Measurements from ENCODE around the gene ZNF75A.

The ZNF75A gene

DNA sequence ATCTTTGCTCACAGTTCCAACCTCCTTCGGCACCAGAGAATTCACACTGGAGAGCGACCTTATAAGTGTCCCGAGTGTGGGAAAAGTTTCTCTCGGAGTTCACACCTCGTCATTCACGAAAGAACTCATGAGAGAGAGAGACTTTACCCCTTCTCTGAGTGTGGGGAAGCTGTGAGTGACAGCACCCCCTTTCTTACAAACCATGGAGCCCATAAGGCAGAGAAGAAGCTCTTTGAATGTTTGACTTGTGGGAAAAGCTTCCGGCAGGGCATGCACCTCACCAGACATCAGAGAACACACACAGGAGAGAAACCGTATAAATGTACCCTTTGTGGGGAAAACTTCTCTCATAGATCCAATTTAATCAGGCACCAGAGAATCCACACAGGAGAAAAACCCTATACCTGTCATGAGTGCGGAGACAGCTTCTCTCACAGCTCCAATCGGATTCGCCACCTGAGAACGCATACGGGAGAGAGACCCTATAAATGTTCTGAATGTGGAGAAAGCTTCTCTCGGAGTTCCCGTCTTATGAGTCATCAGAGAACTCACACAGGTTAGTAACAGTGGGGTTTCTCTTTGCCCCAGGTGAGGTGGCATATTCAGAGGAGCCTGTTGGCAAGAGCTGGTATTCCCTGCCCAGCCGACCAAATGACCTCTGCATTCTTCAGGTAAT is 15.2 kb upstream of the ZNF75A start:
- DNase-seq, result no peak

DNA sequence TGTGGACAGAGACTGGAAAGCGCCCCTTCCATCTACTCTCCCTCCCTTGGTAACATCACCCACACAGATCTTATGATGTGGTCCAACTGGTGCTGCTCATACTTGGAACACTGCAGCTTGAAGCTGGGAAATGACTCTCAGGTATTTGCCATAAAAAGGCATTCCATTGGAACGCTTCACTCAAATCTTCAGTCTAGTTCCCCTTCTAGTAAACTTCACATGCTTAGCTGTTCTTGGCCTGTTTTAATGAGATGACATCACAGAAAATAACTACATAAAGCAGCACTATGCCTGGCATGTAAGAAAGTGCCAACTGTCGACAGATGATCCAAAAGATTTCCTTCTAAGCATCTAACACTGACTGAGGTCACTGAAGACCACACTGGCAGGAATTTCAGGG is 12.7 kb upstream of the ZNF75A start:
- no peak for DNase-seq

DNA sequence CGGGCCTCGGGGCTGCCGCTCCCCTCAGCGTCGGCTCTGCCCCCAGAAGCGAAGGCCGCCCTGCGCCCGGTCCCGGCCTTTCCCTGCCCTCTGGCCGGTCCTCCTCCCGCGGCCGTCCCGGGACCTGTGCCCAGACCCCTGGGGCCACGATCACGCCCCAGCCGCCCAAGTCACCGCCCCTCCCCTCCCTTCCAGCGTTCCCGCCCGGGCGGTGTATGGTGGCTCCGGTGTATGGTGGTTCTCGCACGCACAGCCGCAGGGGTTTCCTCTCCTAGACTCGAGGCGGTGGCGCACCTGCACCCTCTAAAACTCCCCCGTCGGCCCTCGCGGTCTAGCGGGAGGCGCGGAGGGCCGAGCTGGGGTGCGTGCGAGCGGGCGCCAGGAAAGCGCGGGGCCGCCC is 10.1 kb upstream of the ZNF75A start:
- DNase-seq, result no peak

DNA sequence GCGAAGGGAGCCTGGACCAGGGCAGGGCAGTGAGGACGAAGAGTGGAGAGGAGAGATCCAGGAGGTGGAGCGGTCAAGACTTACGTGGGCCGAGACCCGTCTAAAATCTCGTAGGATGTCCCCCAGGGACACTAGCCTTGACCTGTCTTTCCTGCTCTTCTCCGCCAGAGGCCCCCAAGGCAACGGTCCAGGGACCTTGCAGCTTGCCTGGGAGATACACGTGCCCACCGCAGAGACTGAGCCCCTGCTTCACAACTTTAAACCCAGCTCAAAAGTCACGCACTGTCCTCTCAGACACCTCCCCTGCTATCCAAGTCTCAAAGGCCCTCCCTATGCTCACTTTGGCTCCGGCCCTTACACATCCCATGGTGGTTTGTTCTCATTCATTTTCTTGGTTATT is 9.5 kb upstream of the ZNF75A start:
- DNase-seq, result no peak

DNA sequence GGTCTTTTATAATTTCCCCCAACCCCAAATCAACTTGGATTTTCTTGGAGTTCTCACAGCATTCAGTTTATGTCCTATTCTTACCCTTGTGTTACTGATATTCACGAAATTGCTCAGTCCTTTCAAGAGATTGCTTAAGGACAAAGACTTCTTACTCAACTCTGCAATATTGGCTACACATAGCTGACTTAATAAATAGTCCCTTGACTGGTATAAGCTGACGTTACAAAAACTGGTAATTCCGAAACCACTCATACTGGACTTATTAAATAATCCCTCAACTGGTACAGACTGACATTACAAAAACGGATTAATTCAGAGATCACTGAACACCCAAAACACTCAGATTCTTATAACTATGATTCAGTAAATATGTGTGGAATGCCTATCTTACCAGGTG is 927 bp upstream of the ZNF75A start:
- DNase-seq, result no peak

DNA sequence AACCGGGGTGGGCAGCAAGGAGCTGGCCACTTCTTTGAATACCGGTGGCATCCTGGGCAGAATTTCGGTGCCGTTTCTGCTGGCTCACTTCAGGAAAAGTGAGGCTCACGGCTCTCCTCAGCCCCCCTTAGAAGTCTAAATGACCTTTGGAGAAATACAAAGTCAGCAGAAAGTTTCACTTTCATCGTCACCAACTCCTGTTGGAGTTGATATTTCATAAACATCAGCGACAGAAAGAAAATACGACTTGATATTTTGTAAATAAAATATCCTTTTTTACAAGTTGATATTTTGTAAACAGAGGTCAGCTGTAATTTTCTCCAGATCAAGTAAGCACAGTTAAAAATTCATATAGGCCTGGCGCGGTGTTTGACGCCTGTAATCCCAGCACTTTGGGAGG is 781 bp downstream of the ZNF75A start:
- no peak for DNase-seq

DNA sequence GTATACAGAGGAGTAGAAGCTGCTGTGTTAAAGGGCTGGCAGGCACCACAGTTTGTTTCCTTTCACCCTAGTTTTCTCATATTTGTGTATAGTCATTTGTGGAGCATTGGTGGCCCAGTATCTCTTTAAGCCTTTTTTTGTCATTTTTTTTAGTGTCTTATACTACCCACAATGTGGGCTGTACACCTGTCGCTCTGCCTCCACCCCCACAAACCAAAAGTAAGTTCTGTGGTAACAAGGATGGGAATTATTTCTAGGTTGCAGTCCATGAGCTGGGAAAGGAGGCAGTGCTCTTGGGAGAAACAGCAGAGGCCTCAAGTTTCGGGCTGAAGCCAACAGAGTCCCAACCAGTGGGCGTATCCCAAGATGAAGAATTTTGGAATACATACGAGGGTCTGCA is 6.2 kb downstream of the ZNF75A start:
- no peak for DNase-seq

DNA sequence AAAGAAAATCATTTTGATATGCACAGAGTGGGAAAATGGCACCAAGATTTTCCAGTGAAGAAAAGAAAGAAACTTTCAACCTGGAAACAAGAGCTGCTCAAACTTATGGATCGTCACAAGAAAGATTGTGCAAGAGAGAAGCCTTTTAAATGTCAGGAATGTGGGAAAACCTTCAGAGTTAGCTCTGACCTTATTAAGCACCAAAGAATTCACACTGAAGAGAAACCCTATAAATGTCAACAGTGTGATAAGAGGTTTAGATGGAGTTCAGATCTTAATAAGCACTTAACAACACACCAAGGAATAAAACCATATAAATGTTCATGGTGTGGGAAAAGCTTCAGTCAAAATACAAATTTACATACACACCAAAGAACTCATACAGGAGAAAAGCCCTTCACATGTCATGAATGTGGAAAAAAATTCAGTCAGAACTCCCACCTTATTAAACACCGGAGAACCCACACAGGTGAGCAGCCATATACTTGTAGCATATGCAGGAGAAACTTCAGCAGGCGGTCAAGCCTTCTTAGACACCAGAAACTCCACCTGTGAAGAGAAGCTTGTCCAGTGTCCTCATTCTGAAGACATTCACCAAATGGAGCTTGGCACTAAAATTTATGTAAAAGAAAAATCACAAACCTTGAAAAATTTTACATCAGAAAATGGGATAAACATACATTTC is 12.2 kb downstream of the ZNF75A start:
- DNase-seq, result peak in 1 of 5 experiments; percentile 19

DNA sequence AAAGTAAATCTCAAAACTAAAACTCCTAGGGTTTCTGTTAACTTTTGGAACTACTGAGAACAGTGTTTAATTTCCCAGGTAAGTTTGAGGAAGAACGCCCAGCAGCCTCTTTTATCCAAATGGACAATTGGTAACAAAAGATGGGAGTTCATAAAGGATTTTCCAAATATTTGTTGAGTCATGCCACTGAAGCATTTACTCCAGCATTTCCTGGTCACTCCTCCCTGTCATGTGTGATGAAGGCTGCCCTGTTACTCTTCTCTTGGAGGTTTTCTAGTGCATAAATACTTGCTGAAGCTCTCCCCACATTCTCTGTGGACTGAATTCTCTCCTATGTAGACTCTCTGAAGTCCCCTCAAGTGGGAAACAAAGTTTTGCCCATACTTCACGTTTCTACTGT is 16.5 kb downstream of the ZNF75A start:
- DNase-seq, result no peak

DNA sequence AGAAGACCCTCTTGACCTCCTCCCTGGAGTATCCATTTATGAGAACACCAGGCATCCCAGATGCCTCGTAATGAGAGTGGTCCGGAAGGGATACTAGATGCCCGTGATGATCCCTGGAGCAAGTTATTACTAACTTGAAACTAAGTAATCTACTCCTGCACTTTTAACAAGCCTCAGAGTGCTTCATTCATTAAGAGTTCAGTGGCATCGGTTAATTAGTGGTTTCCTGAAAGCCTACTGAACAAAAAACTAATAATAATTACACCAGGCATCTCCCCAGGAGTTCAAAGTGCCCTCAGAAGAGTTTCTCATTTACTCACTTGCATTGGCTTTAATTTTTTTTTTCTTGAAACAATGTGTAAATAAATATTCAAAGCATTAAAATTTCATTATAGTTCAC is 22.2 kb downstream of the ZNF75A start:
- no peak for DNase-seq

DNA sequence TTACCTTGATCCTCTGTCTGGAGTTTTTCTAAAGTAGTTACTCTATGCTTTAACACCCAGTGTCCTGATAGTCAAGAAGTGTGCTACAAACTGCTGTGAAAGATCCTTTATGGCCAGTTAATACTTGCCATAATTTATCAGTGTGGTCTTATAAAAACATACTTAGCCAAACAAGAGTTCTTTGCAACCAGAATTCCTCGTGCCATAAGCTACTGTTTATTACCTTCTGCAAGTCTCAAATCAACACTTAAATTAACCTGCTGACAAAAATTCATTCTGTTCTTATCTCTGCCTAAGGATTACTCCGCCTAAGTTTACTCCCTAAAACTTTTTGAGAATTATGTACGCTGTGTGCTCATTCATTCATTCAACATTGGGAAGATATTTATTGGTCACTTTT is 22.8 kb downstream of the ZNF75A start:
- DNase-seq, result no peak

DNA sequence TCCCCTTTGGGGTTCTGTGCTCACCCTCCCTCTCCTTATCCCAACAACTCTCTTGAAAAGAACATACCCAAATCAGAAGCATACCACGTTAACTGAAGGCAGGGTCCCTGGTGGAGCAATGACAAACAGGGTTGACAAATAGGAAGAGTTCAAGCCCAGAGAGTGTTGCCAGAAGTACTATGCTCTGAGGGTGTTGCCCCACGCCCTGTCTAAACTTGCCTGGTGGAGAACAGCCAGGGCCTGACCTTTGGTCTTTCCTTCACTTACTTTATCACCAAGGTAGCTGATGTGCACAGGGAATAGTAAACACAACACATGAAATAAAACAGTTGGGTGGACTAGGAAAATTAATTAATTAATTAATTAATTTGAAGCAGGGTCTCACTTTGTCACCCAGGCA is 23.3 kb downstream of the ZNF75A start:
- DNase-seq, result no peak

DNA sequence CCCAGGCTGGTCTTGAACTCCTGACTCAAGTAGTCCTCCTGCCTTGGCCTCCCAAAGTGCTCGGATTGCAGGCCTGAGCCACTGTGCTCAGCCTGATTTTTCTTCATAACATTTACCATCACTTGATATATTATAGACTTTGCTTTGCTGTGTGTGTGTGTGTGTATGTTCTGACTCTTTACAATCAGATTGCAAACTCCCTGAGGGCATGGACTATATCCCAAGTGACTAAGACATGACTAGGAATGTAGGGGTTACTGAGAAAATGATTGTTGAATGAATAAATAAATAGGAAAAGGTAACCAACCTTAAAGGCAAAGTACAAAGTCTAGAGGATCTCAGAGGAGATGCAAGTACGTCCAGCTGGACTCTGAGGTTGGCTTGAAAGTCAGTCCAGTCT is 40.7 kb downstream of the ZNF75A start:
- DNase-seq, result no peak

DNA sequence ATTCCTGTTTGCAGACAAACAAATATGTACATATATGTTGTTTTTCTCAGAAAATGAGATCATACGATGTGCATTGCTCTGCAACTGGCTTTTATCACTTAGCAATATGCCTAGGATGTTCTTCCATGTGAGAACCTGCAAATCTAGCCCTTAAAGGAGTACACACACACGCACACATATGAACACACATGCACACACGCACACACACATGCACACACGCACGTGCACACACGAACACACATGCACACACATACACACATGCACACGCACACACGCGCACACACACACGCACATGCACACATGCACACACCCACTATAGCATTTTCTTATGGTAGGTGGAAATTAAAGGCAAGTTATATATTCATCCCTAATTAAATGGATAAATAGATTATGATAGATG is 42.3 kb downstream of the ZNF75A start:
- DNase-seq, result no peak

DNA sequence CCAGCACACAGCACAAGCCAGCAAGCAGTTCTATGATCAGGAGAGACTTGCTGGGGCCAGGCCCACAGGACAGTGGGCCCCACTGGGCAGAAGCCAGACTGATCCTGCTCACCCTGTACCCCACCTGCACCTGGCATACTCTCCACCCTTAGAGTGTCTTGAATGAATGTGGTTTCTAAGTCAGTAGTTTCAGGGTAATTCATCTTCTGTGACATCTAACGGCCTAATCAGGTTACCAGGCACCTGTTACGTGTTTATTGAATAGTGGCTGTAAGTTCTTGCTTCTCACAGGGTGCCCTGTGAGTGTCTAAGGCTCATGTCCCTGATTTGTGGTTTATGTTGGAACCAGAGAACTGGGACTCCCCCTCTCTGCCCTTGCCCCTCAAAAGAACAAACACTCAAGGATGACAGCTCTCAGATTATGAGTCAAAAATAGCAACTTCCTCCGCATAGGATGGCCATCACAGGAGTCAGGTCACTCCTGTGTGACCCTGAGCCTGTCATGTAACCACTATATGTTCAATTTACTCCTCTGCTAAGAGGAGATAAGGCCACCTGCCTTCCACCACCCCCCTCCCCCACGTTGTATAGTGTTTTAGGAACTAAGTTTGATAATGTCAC is 43.4 kb downstream of the ZNF75A start:
- DNase-seq, result no peak

DNA sequence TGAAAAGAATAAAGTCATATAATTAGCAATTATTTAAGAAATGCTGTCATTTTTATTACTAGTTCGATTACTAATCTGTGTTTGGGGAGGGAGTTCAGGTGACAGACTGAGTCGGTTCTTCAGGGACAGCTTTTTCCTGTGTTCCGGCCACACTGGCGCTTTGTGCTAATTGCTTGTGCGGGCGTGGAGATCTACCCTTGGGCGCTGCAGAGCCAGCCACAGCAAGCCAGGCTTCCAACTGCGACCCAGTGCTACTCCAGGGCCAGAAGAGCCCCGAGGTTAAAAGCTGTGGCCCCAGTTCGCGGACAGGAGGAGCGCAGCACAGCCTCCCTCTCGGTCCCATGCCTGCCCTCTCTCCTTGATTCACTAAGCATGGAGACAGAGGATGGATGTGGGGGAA is 43.9 kb downstream of the ZNF75A start:
- no peak for DNase-seq

DNA sequence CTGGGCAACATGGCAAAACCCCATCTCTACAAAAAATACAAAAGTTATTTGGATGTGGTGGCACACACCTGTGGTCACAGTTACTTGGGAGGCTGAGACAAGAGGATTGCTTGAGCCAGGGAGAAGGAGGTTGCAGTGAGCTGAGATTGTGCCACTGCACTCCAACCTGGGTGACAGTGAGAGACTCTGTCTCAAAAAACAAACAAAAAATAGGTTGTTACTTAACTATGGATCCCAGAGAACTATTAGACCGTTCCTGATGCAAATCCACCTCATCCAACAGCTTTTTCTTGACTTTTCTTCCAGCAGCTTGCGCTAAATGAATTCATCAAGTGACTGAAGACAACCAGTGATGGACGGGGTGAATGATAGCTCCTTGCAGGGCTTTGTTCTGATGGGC is 50.3 kb downstream of the ZNF75A start, which contains the start of gene OR2C1:
OR2C1 (plus strand) TSS at position 301 of the 400 bp plus-strand sequence; CDS start at position 353, 52 bp downstream.
- no peak for DNase-seq

DNA sequence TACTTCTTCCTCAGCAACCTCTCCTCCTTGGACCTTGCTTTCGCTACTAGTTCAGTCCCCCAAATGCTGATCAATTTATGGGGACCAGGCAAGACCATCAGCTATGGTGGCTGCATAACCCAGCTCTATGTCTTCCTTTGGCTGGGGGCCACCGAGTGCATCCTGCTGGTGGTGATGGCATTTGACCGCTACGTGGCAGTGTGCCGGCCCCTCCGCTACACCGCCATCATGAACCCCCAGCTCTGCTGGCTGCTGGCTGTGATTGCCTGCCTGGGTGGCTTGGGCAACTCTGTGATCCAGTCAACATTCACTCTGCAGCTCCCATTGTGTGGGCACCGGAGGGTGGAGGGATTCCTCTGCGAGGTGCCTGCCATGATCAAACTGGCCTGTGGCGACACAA is 50.8 kb downstream of the ZNF75A start:
- DNase-seq, result no peak

DNA sequence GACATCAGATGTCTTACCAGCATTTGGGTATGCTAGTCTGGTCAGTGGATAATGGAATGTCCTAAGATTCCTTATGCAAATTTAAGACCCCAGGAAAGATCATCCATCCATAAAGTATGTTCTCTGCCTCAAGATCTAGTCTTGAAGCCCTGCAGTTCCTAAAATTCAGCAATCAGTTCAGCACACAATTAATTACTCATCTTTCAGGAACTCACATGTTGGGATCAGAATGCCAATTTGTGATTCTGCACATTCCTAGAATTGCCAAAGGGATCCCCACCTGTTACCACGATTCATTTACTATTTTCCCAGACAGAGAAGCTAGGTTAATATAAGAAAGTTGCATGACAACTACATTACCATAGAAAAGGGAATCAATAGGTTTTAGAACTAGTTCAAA is 53.6 kb downstream of the ZNF75A start:
- no peak for DNase-seq

DNA sequence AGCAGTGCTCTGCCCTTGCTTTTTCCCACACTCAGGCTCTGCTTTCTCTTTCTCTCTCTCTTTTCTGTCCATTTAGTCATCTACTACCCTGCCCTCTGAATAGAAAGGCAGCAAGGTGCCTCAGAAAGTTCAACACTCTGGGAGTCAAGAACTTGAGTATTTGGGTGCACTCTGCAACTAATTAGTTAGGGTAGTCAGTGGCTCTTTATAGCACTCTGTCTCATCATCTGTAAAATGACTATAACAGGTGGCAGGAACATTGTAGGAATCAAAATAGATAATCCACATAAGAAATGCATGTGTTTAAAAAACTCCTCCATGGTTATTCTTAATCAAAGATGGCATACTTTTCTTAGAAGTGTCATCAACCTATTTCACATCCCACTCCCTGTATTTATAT is 57.6 kb downstream of the ZNF75A start:
- no peak for DNase-seq

DNA sequence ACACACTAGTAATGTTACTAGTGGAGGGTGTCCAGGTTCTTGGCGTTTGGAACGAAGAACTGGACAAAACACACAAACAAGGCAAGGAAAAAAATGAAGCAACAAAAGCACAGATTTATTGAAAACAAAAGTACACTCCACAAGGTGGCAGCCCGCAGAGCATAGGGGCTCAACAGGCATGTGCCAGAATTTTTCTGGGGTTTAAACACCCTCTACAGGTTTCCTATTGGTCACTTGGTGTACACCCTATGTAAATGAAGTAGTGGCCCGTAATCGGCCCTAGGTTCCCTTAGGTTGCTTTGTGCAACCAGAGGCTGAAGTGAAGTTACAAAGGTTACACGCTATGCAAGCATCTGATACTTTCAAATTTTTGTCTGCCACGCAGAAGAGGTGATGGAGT is 58.5 kb downstream of the ZNF75A start:
- peak in 1 of 5 experiments; percentile 9 for DNase-seq

DNA sequence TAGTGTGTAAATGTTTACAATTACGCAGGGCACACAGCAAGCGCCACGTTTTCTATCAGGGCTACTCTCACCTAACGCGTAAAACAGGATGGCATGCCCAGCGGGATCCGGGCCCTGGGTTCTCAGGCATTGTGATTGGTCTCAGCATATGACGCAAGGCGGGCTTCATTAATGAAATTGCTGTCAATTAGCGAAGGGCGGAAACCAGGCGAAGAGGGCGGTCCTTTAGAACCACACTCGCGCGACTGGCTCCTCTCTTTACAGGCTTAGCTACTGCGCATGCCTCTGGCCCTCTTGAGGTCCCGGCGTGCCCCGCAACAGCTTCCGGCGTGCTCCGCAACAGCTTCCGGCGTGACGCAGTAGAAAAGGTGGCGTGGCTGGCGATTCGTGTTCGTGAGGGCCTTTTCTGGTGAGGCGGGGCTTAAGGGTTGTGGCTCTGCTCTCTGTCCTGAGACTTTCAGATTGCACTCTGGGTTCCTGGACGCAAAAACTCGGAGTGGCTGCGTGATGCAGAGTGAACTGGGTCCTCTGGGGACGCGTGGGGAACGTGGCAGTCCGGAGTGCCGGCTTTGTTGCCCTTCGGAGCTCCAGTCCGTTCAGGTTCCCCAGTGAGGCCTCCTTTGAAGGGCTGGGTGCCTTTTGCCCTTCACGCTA is 59.6 kb downstream of the ZNF75A start:
- DNase-seq, result peak; percentile 55 to 94 (median 79)

Data from T-helper 2 cell (primary cell).